H1 (cell line): ENCODE data around the gene HIVEP3. TPM values are rescaled to one million over a fixed set of nuclear protein-coding genes. Genes with fewer than 3 reads are reported as not detected.

ENCODE experiments used
- CTCF ChIA-PET: fragments of 300-600 bp; sonication (Branson Sonifier 250); formaldehyde crosslinking; loops from one replicate; lab custom pipeline; 2021; ENCODE audit not compliant: partially characterized antibody; lab: Charles Lee
- POLR2A ChIA-PET: fragments of 300-600 bp; sonication (Branson Sonifier 250); formaldehyde crosslinking; loops from one replicate; lab custom pipeline; 2021; ENCODE audit warnings: inconsistent platforms; ENCODE audit not compliant: partially characterized antibody; lab: Charles Lee
- DNase-seq, 2 experiments: peaks; one replicate each; pipeline versions ENCODE4 v3.0.0 to v3.0.0-alpha.2; 2010 to 2022; ENCODE audit warnings: low spot score in 2 of 2, low read depth in 1 of 2, mixed read lengths in 1 of 2
- FAIRE-seq: peaks from 2 replicates; lab custom pipeline; 2011; peaks lifted over from hg19 to GRCh38; lab: Jason Lieb, UNC
- H2AFZ ChIP-seq: 2 replicates; pipeline ENCODE4 v1.8.1; 2012; ENCODE audit warnings: low read length, inconsistent platforms
- H2AK5ac ChIP-seq: 2 replicates; pipeline ENCODE4 v1.6.1; 2013; ENCODE audit warnings: low read depth, low read length
- H2BK120ac ChIP-seq: replicated peaks from 2 replicates; pipeline ENCODE3; 2013; ENCODE audit warnings: low read depth, low read length, inconsistent platforms
- H2BK12ac ChIP-seq: 2 replicates; pipeline ENCODE4 v1.6.1; 2013; ENCODE audit warnings: low read depth, low read length
- H2BK15ac ChIP-seq: 2 replicates; pipeline ENCODE4 v1.6.1; 2013; ENCODE audit warnings: low read length
- H2BK20ac ChIP-seq: 2 replicates; pipeline ENCODE4 v1.6.1; 2013; ENCODE audit warnings: low read length
- H2BK5ac ChIP-seq: 2 replicates; pipeline ENCODE4 v1.6.1; 2013; ENCODE audit warnings: low read depth, low read length
- H3K14ac ChIP-seq: 2 replicates; pipeline ENCODE4 v1.6.1; 2013; ENCODE audit warnings: inconsistent platforms; ENCODE audit not compliant: insufficient read length
- H3K18ac ChIP-seq: 2 replicates; pipeline ENCODE4 v1.6.1; 2013; ENCODE audit warnings: low read length; ENCODE audit errors: extremely low read depth
- H3K23ac ChIP-seq: 2 replicates; pipeline ENCODE4 v1.6.1; 2013; ENCODE audit warnings: inconsistent platforms; ENCODE audit not compliant: insufficient read length
- H3K23me2 ChIP-seq: 2 replicates; pipeline ENCODE4 v1.6.1; 2013; ENCODE audit warnings: low read depth, low read length
- H3K27ac ChIP-seq: 2 replicates; pipeline ENCODE4 v1.6.1; 2011; ENCODE audit warnings: low read depth, low read length, inconsistent platforms
- H3K27me3 ChIP-seq, 4 experiments: replicated peaks in 1 of 4; 1 replicate in 1 of 4; 2 replicates in 3 of 4; pipeline versions ENCODE4 v1.6.1 to v1.8.1; 2011 to 2013; ENCODE audit warnings: low read length in 3 of 4, mild to moderate bottlenecking in 3 of 4, inconsistent platforms in 2 of 4, mixed read lengths in 2 of 4, moderate library complexity in 1 of 4; ENCODE audit not compliant: control insufficient read depth in 3 of 4, insufficient read depth in 3 of 4; ENCODE audit errors: extremely low read depth in 1 of 4
- H3K36me3 ChIP-seq, 4 experiments: 2 replicates each; pipeline versions ENCODE4 v1.6.1 to v1.8.1; 2011 to 2013; ENCODE audit warnings: mild to moderate bottlenecking in 4 of 4, low read length in 3 of 4, moderate library complexity in 2 of 4, control low read depth in 1 of 4, inconsistent platforms in 1 of 4; ENCODE audit not compliant: insufficient read depth in 4 of 4, control insufficient read depth in 2 of 4
- H3K4ac ChIP-seq: replicated peaks from 2 replicates; pipeline ENCODE3; 2013; ENCODE audit warnings: low read length, low read depth, mixed read lengths, inconsistent platforms; ENCODE audit not compliant: insufficient read length
- H3K4me1 ChIP-seq, 4 experiments: replicated peaks in 1 of 4; 1 replicate in 1 of 4; 2 replicates in 3 of 4; pipeline versions ENCODE4 v1.6.1 to v1.8.1; 2011 to 2013; ENCODE audit warnings: low read length in 3 of 4, inconsistent platforms in 2 of 4, mixed read lengths in 1 of 4; ENCODE audit not compliant: insufficient read depth in 4 of 4, control insufficient read depth in 3 of 4
- H3K4me2 ChIP-seq, 2 experiments: 2 replicates each; pipeline versions ENCODE4 v1.6.1 to v1.8.1; 2011 to 2013; ENCODE audit warnings: low read depth in 2 of 2, low read length in 2 of 2, control low read depth in 1 of 2, inconsistent platforms in 1 of 2, mild to moderate bottlenecking in 1 of 2; ENCODE audit not compliant: insufficient read depth in 1 of 2
- H3K4me3 ChIP-seq, 4 experiments: fragments of 200-600, 300-600 bp in 1 of 4; sonication (generic), shearing (Covaris generic), sonication (Bioruptor Twin) in 1 of 4; 2 replicates each; pipeline versions ENCODE4 v1.5.1 to v1.8.1; 2011 to 2016; ENCODE audit warnings: low read length in 4 of 4, low read depth in 3 of 4, control low read depth in 2 of 4, inconsistent platforms in 2 of 4, mild to moderate bottlenecking in 2 of 4, mixed read lengths in 1 of 4, moderate library complexity in 1 of 4; ENCODE audit not compliant: insufficient read depth in 2 of 4; ENCODE audit errors: extremely low read depth in 1 of 4
- H3K56ac ChIP-seq: replicated peaks from 2 replicates; pipeline ENCODE3; 2013; ENCODE audit warnings: low read depth, mild to moderate bottlenecking, mixed read lengths, low read length, inconsistent platforms; ENCODE audit not compliant: insufficient read length
- H3K79me1 ChIP-seq: 2 replicates; pipeline ENCODE4 v1.6.1; 2013; ENCODE audit warnings: low read depth, low read length, control low read depth
- H3K79me2 ChIP-seq, 2 experiments: 2 replicates each; pipeline versions ENCODE4 v1.6.1 to v1.8.1; 2012 to 2013; ENCODE audit warnings: low read length in 2 of 2, mild to moderate bottlenecking in 2 of 2, inconsistent platforms in 1 of 2; ENCODE audit not compliant: insufficient read depth in 2 of 2, control insufficient read depth in 1 of 2
- H3K9ac ChIP-seq, 4 experiments: replicated peaks in 1 of 4; 1 replicate in 1 of 4; 2 replicates in 3 of 4; pipeline versions ENCODE4 v1.6.1 to v1.8.1; 2011 to 2013; ENCODE audit warnings: low read depth in 3 of 4, low read length in 3 of 4, control low read depth in 2 of 4, mild to moderate bottlenecking in 2 of 4, moderate library complexity in 2 of 4, inconsistent platforms in 1 of 4; ENCODE audit errors: extremely low read depth in 1 of 4
- H3K9me3 ChIP-seq, 2 experiments: 2 replicates each; pipeline versions ENCODE4 v1.6.1 to v1.8.1; 2012 to 2013; ENCODE audit warnings: mild to moderate bottlenecking in 2 of 2, moderate library complexity in 2 of 2, control low read depth in 1 of 2, inconsistent platforms in 1 of 2, low read depth in 1 of 2, low read length in 1 of 2, mixed read lengths in 1 of 2; ENCODE audit not compliant: insufficient read depth in 2 of 2
- H4K20me1 ChIP-seq, 2 experiments: replicated peaks in 1 of 2; 2 replicates each; pipeline versions ENCODE3 to v1.8.1; 2011 to 2013; ENCODE audit warnings: inconsistent platforms in 2 of 2, low read length in 2 of 2, mild to moderate bottlenecking in 1 of 2; ENCODE audit not compliant: insufficient read depth in 2 of 2, control insufficient read depth in 1 of 2
- H4K5ac ChIP-seq: 2 replicates; pipeline ENCODE4 v1.6.1; 2013; ENCODE audit warnings: low read length, low read depth, mixed read lengths, inconsistent platforms; ENCODE audit not compliant: insufficient read length
- H4K8ac ChIP-seq: 2 replicates; pipeline ENCODE4 v1.8.0; 2013; ENCODE audit warnings: mild to moderate bottlenecking, moderate library complexity, low read length, inconsistent platforms; ENCODE audit not compliant: insufficient read depth; ENCODE audit errors: extremely low read depth
- H4K91ac ChIP-seq: replicated peaks from 2 replicates; pipeline ENCODE3; 2013; ENCODE audit warnings: low read length, mixed read lengths, inconsistent platforms; ENCODE audit not compliant: insufficient read length
- WGBS, 2 experiments: shearing (Covaris generic) in 1 of 2; methylation state at CpG; one replicate each; pipeline versions ENCODE4 v1.1.6 to v1.1.7; 2013 to 2015; ENCODE audit warnings: low lambda C conversion rate in 2 of 2, mixed read lengths in 2 of 2, inconsistent platforms in 1 of 2, low coverage in 1 of 2, missing lambda C conversion rate in 1 of 2; ENCODE audit not compliant: insufficient replicate concordance in 2 of 2, insufficient coverage in 1 of 2, insufficient read length in 1 of 2; ENCODE audit errors: extremely low coverage in 1 of 2, missing lambda C conversion rate in 1 of 2; 5-methylcytosine and 5-hydroxymethylcytosine counted together
- polyA plus RNA-seq, 7 experiments: library from polyadenylated mRNA; depleted of rRNA in 3 of 7; stranded (reverse) in 5 of 7; unstranded in 2 of 7; fragments of >200 nt in 5 of 7; fragments of 200-250 nt in 2 of 7; gene quantifications; 1 replicate in 5 of 7; 2 replicates in 1 of 7; 4 replicates in 1 of 7; pipeline versions ENCODE4 v1.2.1 to v1.2.3, GENCODE V29; 2011 to 2013; ENCODE audit warnings: missing spikeins in 2 of 7, mixed read lengths in 2 of 7
- total RNA-seq: library from RNA; stranded (reverse); fragmentation: NEBNext Ultra II Directional; extraction: Animal tissue kit (Norgen Biotek cat#: 25700); gene quantifications from 2 replicates; pipeline ENCODE4 v1.2.1, GENCODE V29; 2021
- TF ChIP-seq, protein P1 (sequence below): IDR thresholded peaks from 2 replicates; pipeline ENCODE4 v1.6.1; 2012; ENCODE audit warnings: low read length, inconsistent platforms

HIVEP3 gene
- total and polyA plus RNA-seq, 2 of the 8 experiments (the other 6 are each of a cell fraction or from before 2014, with no cell fraction given) = 0.24 to 0.69 TPM

DNA sequence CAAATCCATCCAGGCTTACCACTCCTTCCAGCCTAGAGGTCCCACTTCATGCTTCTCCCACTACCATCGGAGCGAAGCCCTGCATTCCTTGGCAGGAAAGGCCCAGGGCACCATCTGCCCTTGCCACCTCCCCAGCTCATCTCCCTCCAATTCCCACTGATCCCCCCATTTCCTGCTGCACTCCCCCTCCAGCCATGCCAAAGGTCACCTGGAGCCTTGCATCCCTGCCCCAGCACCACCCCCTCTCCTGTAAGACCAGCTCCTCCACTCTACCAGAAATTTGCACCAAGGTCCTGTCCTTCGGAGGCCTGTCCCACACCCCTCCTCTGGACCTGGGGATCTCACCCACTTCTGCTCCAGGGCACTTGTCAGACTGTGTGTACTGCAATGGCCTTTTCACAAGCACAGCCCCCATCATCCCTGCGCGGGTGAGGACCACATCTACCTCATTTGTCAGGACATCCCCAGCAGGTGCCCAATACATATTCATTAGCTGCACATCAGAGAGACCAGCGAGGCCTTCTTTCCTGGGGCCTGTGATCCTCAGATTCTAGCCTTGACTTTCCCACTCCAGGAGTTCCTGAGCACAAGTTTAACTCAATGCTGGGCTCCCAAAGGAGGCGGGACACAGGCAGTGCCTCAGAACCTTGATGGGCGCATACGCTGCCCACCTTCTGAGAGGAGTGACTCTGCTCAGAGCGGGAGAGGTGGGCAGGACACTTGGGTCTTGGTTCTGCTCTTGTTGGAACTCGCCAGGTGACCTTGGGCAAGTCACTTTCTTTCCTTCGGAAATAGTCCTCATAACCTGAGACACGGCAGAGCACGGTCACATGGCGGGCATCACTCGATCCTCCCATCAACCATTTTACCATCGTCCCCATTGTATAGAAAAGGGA is 384.3 kb downstream of the HIVEP3 start:
- Histone ChIP-seq H3K4me1 (no peaks in the 10 kb centered on the region), H4K8ac (no peak overlapping the region), H2BK5ac (no peak overlapping the region), H3K18ac (no peak overlapping the region), H2BK12ac (no peak overlapping the region), H2AFZ (no peak overlapping the region), H3K23ac (no peak overlapping the region), H3K23me2 (peaks cover 4% of the 10 kb centered on the region; the same call in 1 of the 2 replicates), H3K14ac (no peak overlapping the region), H3K4ac (no peak overlapping the region), H3K9ac (no peak overlapping the region), H2BK120ac (no peak overlapping the region), H4K5ac (no peak overlapping the region), H3K4me3 (no peak overlapping the region), H3K56ac (no peak overlapping the region), H3K9me3 (peaks cover 9 to 10% of the 10 kb centered on the region in 2 experiments; a peak in 2 of 4 replicates), H3K27me3 (no peaks in the 10 kb centered on the region), H2BK15ac (no peak overlapping the region), H2AK5ac (no peak overlapping the region), H4K91ac (no peak overlapping the region), H2BK20ac (no peak overlapping the region), H3K79me1 (no peaks in the 10 kb centered on the region), H3K79me2 (no peaks in the 10 kb centered on the region), H3K27ac (no peak overlapping the region), H3K4me2 (no peak overlapping the region), H4K20me1 (no peaks in the 10 kb centered on the region), H3K36me3 (no peaks in the 10 kb centered on the region)
- whole genome bisulfite sequencing, 2 experiments = 86% methylated on average over 16 of the region's 17 CpGs; no CpG with 5 or more reads in 1 of the 2 experiments
- FAIRE-seq (no peak), DNase-seq (no peak)
- TF ChIP-seq, protein P1, sequence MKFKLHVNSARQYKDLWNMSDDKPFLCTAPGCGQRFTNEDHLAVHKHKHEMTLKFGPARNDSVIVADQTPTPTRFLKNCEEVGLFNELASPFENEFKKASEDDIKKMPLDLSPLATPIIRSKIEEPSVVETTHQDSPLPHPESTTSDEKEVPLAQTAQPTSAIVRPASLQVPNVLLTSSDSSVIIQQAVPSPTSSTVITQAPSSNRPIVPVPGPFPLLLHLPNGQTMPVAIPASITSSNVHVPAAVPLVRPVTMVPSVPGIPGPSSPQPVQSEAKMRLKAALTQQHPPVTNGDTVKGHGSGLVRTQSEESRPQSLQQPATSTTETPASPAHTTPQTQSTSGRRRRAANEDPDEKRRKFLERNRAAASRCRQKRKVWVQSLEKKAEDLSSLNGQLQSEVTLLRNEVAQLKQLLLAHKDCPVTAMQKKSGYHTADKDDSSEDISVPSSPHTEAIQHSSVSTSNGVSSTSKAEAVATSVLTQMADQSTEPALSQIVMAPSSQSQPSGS = no peak
- POLR2A ChIA-PET = no interaction called here
- CTCF ChIA-PET = interaction anchor here (1.0 to 2.2 kb wide), 4 partner anchors 10 to 21 kb away, joined by 3 to 6 read pairs (median 6); no protein-coding TSS in a partner anchor
